PC-9 (cell line): ENCODE data around the gene SMCHD1.

ENCODE experiments used
- CTCF ChIP-seq: fragments of 200-600 bp; sonication (generic); conservative IDR thresholded peaks from 2 replicates; pipeline ENCODE4 v1.6.1; 2017; ENCODE audit warnings: mixed run types, antibody characterized with exemption, mild to moderate bottlenecking, moderate library complexity
- EZH2 ChIP-seq: fragments of 200-600 bp; sonication (generic); IDR thresholded peaks from 2 replicates; pipeline ENCODE4 v1.8.0; 2017; ENCODE audit warnings: antibody characterized with exemption, low read depth

GRCh38 chr18:2847317-2848246, 192.1 kb downstream of the SMCHD1 start:
- TF ChIP-seq CTCF (no peak), EZH2 (no peak)
